Bronchial epithelial cell (primary cell): Measurements from ENCODE around the gene DLEC1. TPM values are rescaled to one million over a fixed set of nuclear protein-coding genes. Genes with fewer than 3 reads are reported as not detected.

Experiments
- DNase-seq: peaks from one replicate; pipeline ENCODE4 v3.0.0-alpha.2; 2010; ENCODE audit warnings: low read depth
- FAIRE-seq: peaks from 2 replicates; lab custom pipeline; 2011; peaks lifted over from hg19 to GRCh38; lab: Jason Lieb, UNC
- H3K27me3 ChIP-seq: 2 replicates; pipeline ENCODE4 v1.5.1; 2011; ENCODE audit warnings: low read length; ENCODE audit not compliant: control insufficient read depth, insufficient read depth
- H3K36me3 ChIP-seq: 2 replicates; pipeline ENCODE4 v1.5.1; 2011; ENCODE audit warnings: low read length; ENCODE audit not compliant: control insufficient read depth, insufficient read depth
- H3K4me3 ChIP-seq: 2 replicates; pipeline ENCODE4 v1.5.1; 2011; ENCODE audit warnings: mild to moderate bottlenecking, low read depth, low read length, control low read depth
- total RNA-seq: library from RNA; depleted of rRNA; stranded (reverse); fragments of >200 nt; gene quantifications from 2 replicates; pipeline ENCODE4 v1.2.1, GENCODE V29; 2014
- TF ChIP-seq, protein P1 (sequence below): IDR thresholded peaks from 2 replicates; pipeline ENCODE4 v1.5.1; 2011; ENCODE audit warnings: mild to moderate bottlenecking, moderate library complexity, low read length, control low read depth, inconsistent platforms; ENCODE audit not compliant: insufficient read depth, severe bottlenecking

DLEC1 gene
- total RNA-seq, 1 donor from 2014 or later, result 0.26 TPM

DNA sequence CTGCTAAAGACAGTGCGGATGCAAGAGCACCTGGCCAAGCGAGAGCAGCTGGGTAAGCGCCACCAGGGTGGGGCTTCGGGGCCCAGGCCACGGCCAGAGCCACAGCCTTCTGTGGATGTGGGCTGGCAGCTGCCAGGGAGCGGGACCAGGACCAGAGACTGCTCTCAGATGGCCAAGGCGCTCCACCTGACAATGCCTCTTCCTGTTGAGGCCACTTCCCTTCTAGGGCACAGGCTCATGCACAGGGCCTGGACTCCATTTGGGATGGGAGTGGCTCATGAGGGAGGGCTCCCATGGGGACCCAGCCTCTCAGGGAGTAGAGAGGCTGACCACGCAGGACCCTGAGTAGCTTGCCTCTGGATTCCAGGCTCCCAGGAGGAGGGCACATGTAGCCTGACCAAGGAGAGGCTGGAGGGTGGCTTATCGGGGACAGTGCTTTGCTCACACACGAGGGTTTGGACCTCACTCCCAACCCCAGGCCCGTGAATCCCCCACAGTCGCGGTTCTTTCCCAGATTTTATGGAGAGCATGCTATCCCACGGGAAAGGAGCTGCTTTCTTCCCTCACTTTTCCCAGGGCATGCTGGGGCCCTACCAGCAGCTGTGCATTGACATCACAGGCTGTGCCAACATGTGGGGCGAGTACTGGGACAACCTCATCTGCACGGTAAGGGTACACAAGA is 72.8 kb downstream of the DLEC1 start:
- DNase-seq (no peak), FAIRE-seq (peak; percentile 40)
- TF ChIP-seq, protein P1, sequence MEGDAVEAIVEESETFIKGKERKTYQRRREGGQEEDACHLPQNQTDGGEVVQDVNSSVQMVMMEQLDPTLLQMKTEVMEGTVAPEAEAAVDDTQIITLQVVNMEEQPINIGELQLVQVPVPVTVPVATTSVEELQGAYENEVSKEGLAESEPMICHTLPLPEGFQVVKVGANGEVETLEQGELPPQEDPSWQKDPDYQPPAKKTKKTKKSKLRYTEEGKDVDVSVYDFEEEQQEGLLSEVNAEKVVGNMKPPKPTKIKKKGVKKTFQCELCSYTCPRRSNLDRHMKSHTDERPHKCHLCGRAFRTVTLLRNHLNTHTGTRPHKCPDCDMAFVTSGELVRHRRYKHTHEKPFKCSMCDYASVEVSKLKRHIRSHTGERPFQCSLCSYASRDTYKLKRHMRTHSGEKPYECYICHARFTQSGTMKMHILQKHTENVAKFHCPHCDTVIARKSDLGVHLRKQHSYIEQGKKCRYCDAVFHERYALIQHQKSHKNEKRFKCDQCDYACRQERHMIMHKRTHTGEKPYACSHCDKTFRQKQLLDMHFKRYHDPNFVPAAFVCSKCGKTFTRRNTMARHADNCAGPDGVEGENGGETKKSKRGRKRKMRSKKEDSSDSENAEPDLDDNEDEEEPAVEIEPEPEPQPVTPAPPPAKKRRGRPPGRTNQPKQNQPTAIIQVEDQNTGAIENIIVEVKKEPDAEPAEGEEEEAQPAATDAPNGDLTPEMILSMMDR, result no peak

GRCh38 chr3:38112378-38112761 is 73.4 kb downstream of the DLEC1 start:
- no peaks in the 10 kb centered on the region for H3K36me3 ChIP-seq
- no peak for FAIRE-seq
- DNase-seq, result no peak
- H3K27me3 ChIP-seq, result no peaks in the 10 kb centered on the region
- H3K4me3 ChIP-seq, result no peak overlapping the region
- TF ChIP-seq, protein P1, result no peak

More for the DNA sequence above, 72.8 kb downstream of the DLEC1 start:
- Histone ChIP-seq H3K36me3 (no peaks in the 10 kb centered on the region), H3K27me3 (no peaks in the 10 kb centered on the region), H3K4me3 (no peak overlapping the region)

DNA sequence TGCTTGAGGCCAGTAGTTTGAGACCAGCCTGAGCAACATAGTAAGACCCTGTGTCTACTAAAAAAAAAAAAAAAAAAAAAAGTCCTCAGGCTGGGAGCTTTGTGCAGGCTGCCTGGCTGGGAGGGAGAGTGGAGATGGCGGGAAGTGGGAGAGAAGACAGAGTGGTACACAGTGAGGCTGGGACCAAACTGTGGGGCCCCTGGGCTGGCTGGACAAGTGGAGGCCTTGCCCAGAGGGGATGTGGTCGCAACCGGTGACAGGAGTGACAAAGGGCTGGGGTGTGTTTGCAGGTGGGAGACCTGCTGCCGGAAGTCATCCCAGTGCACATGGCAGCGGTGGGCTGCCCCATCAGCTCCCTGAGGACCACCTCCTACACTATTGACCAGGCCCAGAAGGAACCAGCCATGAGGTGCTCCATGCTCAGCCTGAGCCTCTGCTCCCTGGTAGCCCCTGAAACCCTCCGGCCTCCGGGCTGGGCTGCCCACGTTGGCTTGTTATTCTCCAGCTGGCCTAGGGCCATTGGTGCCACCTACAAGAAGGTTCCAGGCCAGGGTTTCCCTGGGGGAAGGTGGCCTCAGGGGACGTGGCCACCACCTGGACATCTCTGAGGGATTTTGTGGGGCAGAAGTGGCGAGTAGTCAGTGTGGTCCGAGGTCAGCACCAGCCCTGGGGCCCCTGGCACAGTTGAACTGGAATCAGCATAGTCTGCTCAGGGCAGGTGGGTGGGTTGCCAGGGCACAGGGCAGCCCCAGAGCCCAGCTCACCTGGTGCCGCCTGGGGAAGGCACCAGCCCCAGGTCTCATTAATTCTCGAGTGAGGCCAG is 75.3 kb downstream of the DLEC1 start:
- TF ChIP-seq, protein P1, result no peak
- peak; percentile 7 for FAIRE-seq
- H3K27me3 ChIP-seq, result no peaks in the 10 kb centered on the region
- no peak overlapping the region for H3K4me3 ChIP-seq
- no peaks in the 10 kb centered on the region for H3K36me3 ChIP-seq
- no peak for DNase-seq

GRCh38 chr3:38114875-38115644 is 76.1 kb downstream of the DLEC1 start:
- no peaks in the 10 kb centered on the region for H3K27me3 ChIP-seq
- no peak overlapping the region for H3K4me3 ChIP-seq
- FAIRE-seq, result no peak
- DNase-seq, result no peak
- TF ChIP-seq, protein P1, result no peak
- H3K36me3 ChIP-seq, result no peaks in the 10 kb centered on the region

DNA sequence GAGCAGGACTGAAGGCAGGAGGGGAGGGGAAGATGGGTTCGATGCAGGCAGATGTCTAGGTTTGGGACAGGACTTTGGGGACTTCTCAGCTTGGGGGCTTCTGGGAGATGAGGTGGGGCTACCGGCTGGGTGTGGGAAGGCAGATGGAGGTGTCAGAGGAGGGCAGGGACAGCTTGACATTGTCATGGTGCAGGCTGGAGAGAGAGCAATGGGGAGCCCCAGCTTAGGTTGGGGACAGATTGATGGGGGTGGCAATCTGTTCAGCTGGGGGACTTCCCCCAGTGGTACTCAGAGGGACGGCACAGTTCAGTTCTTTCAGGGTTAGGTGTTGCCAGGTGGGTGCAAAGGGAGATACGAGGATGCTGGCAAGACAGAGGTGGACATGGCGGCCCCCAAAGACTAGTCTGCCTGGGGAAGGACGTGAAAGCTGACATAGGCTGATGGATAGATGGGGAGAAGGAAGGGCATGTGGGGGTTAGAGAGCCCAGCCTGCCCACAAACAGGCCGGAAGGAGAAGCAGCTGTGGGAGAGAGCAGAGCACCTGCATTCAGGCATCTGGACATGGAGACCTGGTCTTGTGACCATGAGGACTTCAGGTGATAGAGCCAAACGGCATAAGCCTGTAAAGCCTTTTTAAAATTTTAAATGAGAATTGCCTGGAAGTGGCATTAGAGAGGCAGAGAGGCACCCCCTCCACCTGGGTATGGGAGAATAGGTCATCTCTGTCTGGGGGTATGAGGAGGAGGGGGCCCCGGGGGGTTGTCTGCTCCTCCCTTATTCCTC is 76.8 kb downstream of the DLEC1 start:
- Histone ChIP-seq H3K27me3 (no peaks in the 10 kb centered on the region), H3K36me3 (peaks cover 2% of the 10 kb centered on the region), H3K4me3 (no peak overlapping the region)
- TF ChIP-seq, protein P1, result no peak
- no peak for FAIRE-seq
- DNase-seq, result no peak
